ENCODE data around the gene PKMYT1. TPM values are rescaled to one million over a fixed set of nuclear protein-coding genes. Genes with fewer than 3 reads are reported as not detected.
"Not testable (repeated sequence)": the region's sequence is repeated elsewhere in the genome, so short reads cannot be mapped to it uniquely, and the experiment has no call there.

Gene PKMYT1
- polyA plus RNA-seq, 1 experiment, result 1.2 TPM

DNA sequence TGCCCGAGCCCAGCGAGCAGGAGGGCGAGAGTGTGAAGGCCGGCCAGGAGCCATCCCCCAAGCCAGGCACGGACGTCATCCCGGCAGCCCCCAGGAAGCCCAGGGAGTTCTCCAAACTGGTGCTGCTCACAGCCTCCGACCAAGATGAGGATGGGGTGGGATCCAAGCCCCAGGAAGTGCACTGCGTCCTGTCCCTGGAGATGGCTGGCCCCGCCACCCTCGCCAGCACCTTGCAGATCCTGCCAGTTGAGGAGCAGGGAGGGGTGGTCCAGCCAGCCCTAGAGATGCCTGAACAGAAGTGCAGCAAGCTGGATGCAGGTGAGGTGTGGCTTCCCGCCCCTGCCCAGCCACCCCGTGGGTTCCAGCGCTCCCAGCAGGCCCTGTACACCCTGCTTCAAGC is 50.6 kb downstream of the PKMYT1 start:
- no peak overlapping the region for H3K4me3 ChIP-seq (ENCODE audit: low read depth, low read length)
- TF ChIP-seq, protein P1, sequence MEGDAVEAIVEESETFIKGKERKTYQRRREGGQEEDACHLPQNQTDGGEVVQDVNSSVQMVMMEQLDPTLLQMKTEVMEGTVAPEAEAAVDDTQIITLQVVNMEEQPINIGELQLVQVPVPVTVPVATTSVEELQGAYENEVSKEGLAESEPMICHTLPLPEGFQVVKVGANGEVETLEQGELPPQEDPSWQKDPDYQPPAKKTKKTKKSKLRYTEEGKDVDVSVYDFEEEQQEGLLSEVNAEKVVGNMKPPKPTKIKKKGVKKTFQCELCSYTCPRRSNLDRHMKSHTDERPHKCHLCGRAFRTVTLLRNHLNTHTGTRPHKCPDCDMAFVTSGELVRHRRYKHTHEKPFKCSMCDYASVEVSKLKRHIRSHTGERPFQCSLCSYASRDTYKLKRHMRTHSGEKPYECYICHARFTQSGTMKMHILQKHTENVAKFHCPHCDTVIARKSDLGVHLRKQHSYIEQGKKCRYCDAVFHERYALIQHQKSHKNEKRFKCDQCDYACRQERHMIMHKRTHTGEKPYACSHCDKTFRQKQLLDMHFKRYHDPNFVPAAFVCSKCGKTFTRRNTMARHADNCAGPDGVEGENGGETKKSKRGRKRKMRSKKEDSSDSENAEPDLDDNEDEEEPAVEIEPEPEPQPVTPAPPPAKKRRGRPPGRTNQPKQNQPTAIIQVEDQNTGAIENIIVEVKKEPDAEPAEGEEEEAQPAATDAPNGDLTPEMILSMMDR (IDR thresholded peaks at IDR 0.05; ENCODE audit: low read depth, low read length), result no peak
- ChIA-PET POLR2A (no interaction called here), CTCF (no interaction called here)
- DNase-seq (ENCODE audit: low read depth, low spot score), result no peak
- H3K9me3 ChIP-seq (ENCODE audit: control insufficient read depth, insufficient read depth, low read length), result peaks cover 3% of the 10 kb centered on the region; the same call in 1 of the 2 replicates
- no peak overlapping the region for H3K27ac ChIP-seq (ENCODE audit: low read depth, low read length)
- no peaks in the 10 kb centered on the region for H3K27me3 ChIP-seq (ENCODE audit: control insufficient read depth, insufficient read depth, low read length)

DNA sequence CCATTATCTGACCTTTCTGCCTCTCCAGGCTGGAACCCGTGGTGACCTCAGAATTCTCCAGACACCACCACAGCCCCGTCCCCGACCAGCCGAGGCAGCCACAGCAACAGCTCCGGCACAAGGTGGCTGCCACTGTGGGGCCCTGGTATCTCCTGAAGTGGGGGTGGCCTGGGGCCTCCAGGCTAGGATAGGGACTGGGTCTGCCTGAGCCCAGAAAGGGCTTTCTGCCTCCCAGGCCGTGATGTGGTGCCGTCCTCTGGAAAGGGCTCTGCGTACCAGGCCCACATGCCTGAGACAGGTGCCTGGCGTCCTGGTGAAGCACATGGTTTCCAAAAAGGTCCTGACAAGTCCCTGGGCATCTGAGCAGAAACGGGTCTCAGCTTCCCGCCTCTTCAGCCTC is 51.5 kb downstream of the PKMYT1 start:
- no peak for DNase-seq (ENCODE audit: low read depth, low spot score)
- H3K4me3 ChIP-seq (ENCODE audit: low read depth, low read length), result no peak overlapping the region
- CTCF ChIA-PET, result interaction anchor here (1.3 to 2.7 kb wide), 3 partner anchors 9 to 54 kb away, joined by 4 to 29 read pairs (median 15); no protein-coding TSS in a partner anchor
- TF ChIP-seq, protein P1 (IDR thresholded peaks at IDR 0.05; ENCODE audit: low read depth, low read length), result no peak
- H3K27me3 ChIP-seq (ENCODE audit: control insufficient read depth, insufficient read depth, low read length), result no peaks in the 10 kb centered on the region
- H3K9me3 ChIP-seq (ENCODE audit: control insufficient read depth, insufficient read depth, low read length), result peaks cover 3% of the 10 kb centered on the region; the same call in 1 of the 2 replicates
- POLR2A ChIA-PET, result no interaction called here
- no peak overlapping the region for H3K27ac ChIP-seq (ENCODE audit: low read depth, low read length)

DNA sequence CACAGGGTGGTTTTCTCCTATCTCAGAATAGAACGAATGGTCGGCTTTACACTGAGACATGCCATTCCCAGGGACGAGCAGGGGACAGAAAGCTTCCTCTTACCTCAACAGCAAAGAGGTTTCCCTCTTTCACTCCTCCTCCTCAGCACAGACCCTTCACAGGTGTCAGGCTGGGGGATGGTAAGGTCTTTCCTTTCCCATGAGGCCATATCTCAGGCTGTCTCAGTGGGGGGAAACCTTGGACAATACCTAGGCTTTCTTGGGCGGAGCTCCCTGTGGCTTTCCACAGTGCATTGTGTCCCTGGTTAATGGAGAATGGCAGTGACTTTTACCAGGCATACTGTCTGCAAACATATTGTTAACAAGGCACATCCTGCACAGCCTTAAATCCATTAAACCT is 52.1 kb downstream of the PKMYT1 start:
- DNase-seq (ENCODE audit: low read depth, low spot score); POLR2A ChIA-PET; H3K27ac ChIP-seq (ENCODE audit: low read depth, low read length); H3K27me3 ChIP-seq (ENCODE audit: control insufficient read depth, insufficient read depth, low read length); H3K9me3 ChIP-seq (ENCODE audit: control insufficient read depth, insufficient read depth, low read length); H3K4me3 ChIP-seq (ENCODE audit: low read depth, low read length): not testable (repeated sequence)
- CTCF ChIA-PET, result interaction anchor here (1.1 to 2.7 kb wide), 10 partner anchors 9 to 89 kb away, joined by 3 to 29 read pairs (median 6); partner anchors contain the start of gene FLYWCH2

DNA sequence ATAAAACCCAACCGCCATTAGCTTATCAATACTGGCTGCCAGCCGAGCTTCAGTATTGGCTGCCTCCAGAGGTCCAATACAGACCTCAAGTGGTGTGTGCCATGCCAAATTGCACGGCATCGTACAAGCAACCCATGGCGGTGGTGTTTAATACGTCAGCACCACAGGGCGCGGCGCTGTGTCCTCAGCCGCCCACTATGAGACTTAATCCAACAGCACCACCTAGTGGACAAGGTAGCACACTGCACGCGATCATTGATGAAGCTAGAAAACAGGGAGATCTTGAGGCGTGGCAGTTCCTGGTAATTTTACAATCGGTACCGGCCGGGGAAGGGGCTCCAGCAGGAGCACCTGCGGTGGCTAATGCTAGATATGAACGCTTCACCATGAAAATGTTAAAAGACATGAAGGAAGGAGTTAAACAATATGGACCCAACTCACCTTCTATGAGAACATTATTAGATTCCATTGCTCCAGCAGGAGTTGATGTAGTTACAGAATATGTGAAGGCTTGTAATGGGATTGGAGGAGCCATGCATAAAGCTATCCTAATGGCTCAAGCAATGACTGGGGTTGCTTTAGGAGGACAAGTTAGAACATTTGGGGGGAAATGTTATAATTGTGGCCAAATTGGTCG is 53.1 kb downstream of the PKMYT1 start:
- POLR2A ChIA-PET, result interaction anchor here (1.2 kb wide), 1 partner anchor 22 kb away, joined by 4 read pairs; no protein-coding TSS in a partner anchor
- peak; percentile 53 for DNase-seq (ENCODE audit: low read depth, low spot score)
- no peak overlapping the region for H3K27ac ChIP-seq (ENCODE audit: low read depth, low read length)

DNA sequence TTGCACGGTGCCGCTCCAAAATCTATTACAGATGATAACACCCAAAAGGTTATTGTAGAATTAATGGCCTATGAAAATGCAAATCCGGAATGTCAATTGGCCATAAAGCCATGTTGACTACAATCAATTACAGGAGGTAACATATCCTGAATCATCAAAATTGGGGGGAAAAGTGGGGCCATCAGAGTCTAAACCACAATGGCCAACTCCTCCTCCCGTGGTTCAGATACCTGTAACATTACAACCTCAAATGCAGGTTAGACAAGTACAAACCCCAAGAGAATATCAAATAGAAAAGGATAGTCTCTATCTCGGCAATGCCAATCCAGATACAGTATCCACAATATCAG is 53.6 kb downstream of the PKMYT1 start:
- H3K27me3 ChIP-seq (ENCODE audit: control insufficient read depth, insufficient read depth, low read length), result no peaks in the 10 kb centered on the region
- ChIA-PET CTCF (interaction anchor here (0.6 to 2.7 kb wide), 24 partner anchors 8 to 173 kb away, joined by 3 to 29 read pairs (median 5); partner anchors contain the start of genes FLYWCH1 and FLYWCH2), POLR2A (interaction anchor here (1.2 kb wide), 1 partner anchor 21 kb away, joined by 4 read pairs; no protein-coding TSS in a partner anchor)
- DNase-seq (ENCODE audit: low read depth, low spot score), result no peak
- peaks cover 3% of the 10 kb centered on the region; the same call in 1 of the 2 replicates for H3K9me3 ChIP-seq (ENCODE audit: control insufficient read depth, insufficient read depth, low read length)
- H3K4me3 ChIP-seq (ENCODE audit: low read depth, low read length), result no peak overlapping the region
- TF ChIP-seq, protein P1 (IDR thresholded peaks at IDR 0.05; ENCODE audit: low read depth, low read length), result no peak
- no peak overlapping the region for H3K27ac ChIP-seq (ENCODE audit: low read depth, low read length)

More for the DNA sequence above, 53.1 kb downstream of the PKMYT1 start:
- H3K9me3 ChIP-seq (ENCODE audit: control insufficient read depth, insufficient read depth, low read length), result peaks cover 3% of the 10 kb centered on the region; the same call in 1 of the 2 replicates
- TF ChIP-seq, protein P1 (IDR thresholded peaks at IDR 0.05; ENCODE audit: low read depth, low read length), result peak; percentile 86
- peak overlapping the region; percentile 3; the same call in 1 of the 2 replicates for H3K4me3 ChIP-seq (ENCODE audit: low read depth, low read length)
- no peaks in the 10 kb centered on the region for H3K27me3 ChIP-seq (ENCODE audit: control insufficient read depth, insufficient read depth, low read length)
- CTCF ChIA-PET, result interaction anchor here (0.5 to 2.7 kb wide), 37 partner anchors 8 to 174 kb away, joined by 3 to 29 read pairs (median 5); partner anchors contain the start of genes FLYWCH1 and FLYWCH2

Data from AG04450 (cell line).